K562 (cell line): ENCODE results near the gene SIPA1L2.

Source experiments
- CTCF ChIP-seq, 3 experiments: IDR thresholded peaks in 2 of 3; conservative IDR thresholded peaks in 1 of 3; 2 replicates each; pipeline ENCODE4 v1.5.1; 2011 to 2012; ENCODE audit warnings: low read length in 3 of 3, mild to moderate bottlenecking in 3 of 3, control low read depth in 2 of 3, improper control_type of control experiment in 1 of 3, inconsistent platforms in 1 of 3, low read depth in 1 of 3, mixed read lengths in 1 of 3, moderate library complexity in 1 of 3; ENCODE audit not compliant: insufficient read depth in 2 of 3
- HMGXB4 ChIP-seq: sonication (generic); formaldehyde crosslinking; IDR thresholded peaks from 2 replicates; pipeline ENCODE4 v1.8.1; 2023; ENCODE audit warnings: mild to moderate bottlenecking, missing genetic modification reagents
- KAT2B ChIP-seq: IDR thresholded peaks from one replicate; pipeline ENCODE4 v1.6.1; 2012; ENCODE audit warnings: low read depth, mild to moderate bottlenecking, control low read depth, inconsistent platforms, low read length, moderate library complexity
- POLR2AphosphoS5 ChIP-seq: IDR thresholded peaks from 2 replicates; pipeline ENCODE4 v1.6.1; 2011; ENCODE audit warnings: mild to moderate bottlenecking, low read depth, low read length, moderate library complexity; ENCODE audit not compliant: control insufficient read depth, insufficient read depth
- POLR3A ChIP-seq: IDR thresholded peaks from 2 replicates; pipeline ENCODE4 v1.6.1; 2011; ENCODE audit warnings: borderline replicate concordance, mild to moderate bottlenecking, moderate library complexity; ENCODE audit not compliant: insufficient read length, insufficient read depth; ENCODE audit errors: extremely low read depth
- RBM34 ChIP-seq: fragments of 200-400 bp; formaldehyde crosslinking; IDR thresholded peaks from 2 replicates; pipeline ENCODE4 v1.6.1; 2018; ENCODE audit warnings: low read length, borderline replicate concordance; ENCODE audit not compliant: insufficient read depth
- SNAPC5 ChIP-seq: fragments of 250-450 bp; sonication (Bioruptor Pico); IDR thresholded peaks from 2 replicates; pipeline ENCODE4 v1.8.0; 2021; ENCODE audit warnings: moderate library complexity, mild to moderate bottlenecking, inconsistent platforms
- THRAP3 ChIP-seq: fragments of 450-650 bp; IDR thresholded peaks from 2 replicates; pipeline ENCODE4 v1.6.1; 2016; ENCODE audit warnings: mild to moderate bottlenecking, inconsistent platforms, borderline replicate concordance
- ZBTB33 ChIP-seq: sonication (generic); formaldehyde crosslinking; IDR thresholded peaks from 2 replicates; pipeline ENCODE4 v1.8.1; 2023; ENCODE audit warnings: mild to moderate bottlenecking, missing genetic modification reagents
- ZNF146 ChIP-seq: IDR thresholded peaks from one replicate; pipeline ENCODE4 v1.6.1; 2018; ENCODE audit warnings: missing compliant biosample characterization; ENCODE audit not compliant: unreplicated experiment
- ZNF584 ChIP-seq: fragments of 200-800 bp; sonication (Bioruptor generic); IDR thresholded peaks from 2 replicates; pipeline ENCODE4 v1.6.1; 2016; ENCODE audit warnings: low read depth, mild to moderate bottlenecking, missing genetic modification characterization, missing compliant biosample characterization
- ZZZ3 ChIP-seq: fragments of 450-650 bp; IDR thresholded peaks from 2 replicates; pipeline ENCODE4 v1.6.1; 2016; ENCODE audit warnings: antibody characterized with exemption, mild to moderate bottlenecking, moderate library complexity

- TF ChIP-seq ZNF146 (CRISPR knock-in tag) (no peak), ZBTB33 (CRISPR knock-in tag) (no peak), ZZZ3 (no peak), RBM34 (no peak), CTCF (IDR thresholded peaks at IDR 0.05 in 2 of 3, conservative IDR thresholded peaks at IDR 0.05 in 1 of 3; ENCODE audit: insufficient read depth in 2 of 3, low read depth in 1 of 3, low read length in 3 of 3) (no peak), KAT2B (no peak), SNAPC5 (CRISPR knock-in tag) (no peak), ZNF584 (CRISPR knock-in tag) (no peak), POLR2AphosphoS5 (no peak), THRAP3 (no peak), HMGXB4 (no peak), POLR3A (no peak)
These were observed 2.8 kb downstream of the SIPA1L2 start for GRCh38 chr1:232627171-232627570.
